ENCODE results near the gene RIMBP2.

- TF ChIP-seq CTCF (IDR thresholded peaks at IDR 0.05) (no peak), POLR2A (IDR thresholded peaks at IDR 0.05) (no peak), EP300 (IDR thresholded peaks at IDR 0.05) (no peak)
Measured at GRCh38 chr12:130489293-130489692, 226.8 kb downstream of the RIMBP2 start.

Data from tibial nerve (tissue), 4 donors.